GM18520 (cell line): Measurements from ENCODE around the gene PTGR3.
"Not testable (repeated sequence)": the region's sequence is repeated elsewhere in the genome, so short reads cannot be mapped to it uniquely, and the experiment has no call there.

ENCODE experiments used
- ATAC-seq: cut with Tn5 transposase; IDR thresholded peaks from one replicate; pipeline ENCODE4 v1.9.1; 2021; ENCODE audit not compliant: unreplicated experiment

The PTGR3 gene

GRCh38 chr18:75204269-75204731 is 4.6 kb downstream of the PTGR3 start:
- no peak for ATAC-seq

DNA sequence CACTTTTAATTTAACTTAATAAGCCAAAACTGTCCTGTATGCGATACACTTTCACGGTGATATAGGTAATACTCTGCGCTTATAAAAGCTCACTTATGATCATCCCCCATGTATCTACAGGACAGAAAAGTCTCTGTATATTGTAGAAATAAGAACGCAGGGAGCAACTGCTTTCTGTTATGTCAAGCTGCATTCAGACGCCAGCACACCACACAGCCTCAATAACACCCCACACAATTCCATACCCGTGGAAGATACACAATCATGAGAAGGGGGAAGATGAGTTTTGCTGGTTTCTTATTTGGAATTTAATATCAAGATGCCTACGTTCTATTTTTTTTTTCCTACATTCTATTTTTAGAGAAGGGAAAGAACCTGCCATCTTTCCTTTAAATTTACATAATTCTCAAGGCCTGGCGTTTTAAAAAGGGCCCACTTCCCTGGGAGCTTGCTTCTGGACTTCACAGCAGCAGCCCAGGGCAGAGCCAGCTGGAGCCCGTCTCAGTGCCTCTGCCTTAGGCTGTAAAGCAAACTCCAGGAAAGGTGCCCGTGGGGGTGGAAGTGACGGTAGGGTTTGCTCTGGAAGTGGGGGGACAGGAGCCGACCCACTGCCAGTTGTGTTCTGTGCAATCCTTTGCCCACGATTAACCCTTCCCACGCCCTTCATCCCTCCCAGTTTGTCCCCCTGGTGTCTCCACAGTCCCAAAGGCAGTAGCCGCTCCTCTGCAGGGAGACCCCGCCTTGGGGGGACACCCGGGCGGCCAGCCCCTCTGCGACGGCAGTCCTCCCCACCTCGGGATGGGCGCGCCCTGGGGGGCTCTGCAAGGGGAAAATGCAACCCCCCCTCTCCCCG is 5.3 kb downstream of the PTGR3 start:
- no peak for ATAC-seq

DNA sequence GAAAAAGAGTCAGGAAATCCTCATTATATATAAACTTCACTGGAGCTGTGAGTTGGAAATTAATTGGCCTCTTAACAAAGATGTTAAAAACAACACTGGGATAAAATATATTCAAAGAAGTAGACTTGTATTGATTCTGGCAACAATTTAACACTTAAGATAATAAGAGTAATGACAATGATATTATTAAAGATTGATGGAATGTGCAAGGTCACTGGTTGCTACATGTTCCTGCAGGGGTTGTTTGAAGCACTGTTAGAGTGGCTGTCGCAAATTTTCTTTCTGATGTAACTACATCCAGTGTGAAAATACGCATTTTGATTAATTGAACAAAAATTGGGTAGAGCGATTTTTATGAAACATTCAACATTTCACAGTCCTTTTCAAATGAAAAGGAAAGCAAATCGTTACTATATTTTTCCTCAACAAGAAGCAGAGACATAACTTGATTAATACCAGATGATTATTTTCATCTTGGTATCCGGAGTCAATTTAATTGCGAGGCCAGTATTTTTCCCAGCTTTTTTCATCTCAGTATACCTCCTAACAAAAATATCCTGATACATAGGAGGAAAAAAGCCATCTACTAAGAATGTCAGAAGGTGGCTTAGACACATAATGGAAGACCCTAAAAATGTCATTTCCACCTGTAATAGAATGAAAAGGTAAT is 6.1 kb downstream of the PTGR3 start:
- ATAC-seq, result no peak

DNA sequence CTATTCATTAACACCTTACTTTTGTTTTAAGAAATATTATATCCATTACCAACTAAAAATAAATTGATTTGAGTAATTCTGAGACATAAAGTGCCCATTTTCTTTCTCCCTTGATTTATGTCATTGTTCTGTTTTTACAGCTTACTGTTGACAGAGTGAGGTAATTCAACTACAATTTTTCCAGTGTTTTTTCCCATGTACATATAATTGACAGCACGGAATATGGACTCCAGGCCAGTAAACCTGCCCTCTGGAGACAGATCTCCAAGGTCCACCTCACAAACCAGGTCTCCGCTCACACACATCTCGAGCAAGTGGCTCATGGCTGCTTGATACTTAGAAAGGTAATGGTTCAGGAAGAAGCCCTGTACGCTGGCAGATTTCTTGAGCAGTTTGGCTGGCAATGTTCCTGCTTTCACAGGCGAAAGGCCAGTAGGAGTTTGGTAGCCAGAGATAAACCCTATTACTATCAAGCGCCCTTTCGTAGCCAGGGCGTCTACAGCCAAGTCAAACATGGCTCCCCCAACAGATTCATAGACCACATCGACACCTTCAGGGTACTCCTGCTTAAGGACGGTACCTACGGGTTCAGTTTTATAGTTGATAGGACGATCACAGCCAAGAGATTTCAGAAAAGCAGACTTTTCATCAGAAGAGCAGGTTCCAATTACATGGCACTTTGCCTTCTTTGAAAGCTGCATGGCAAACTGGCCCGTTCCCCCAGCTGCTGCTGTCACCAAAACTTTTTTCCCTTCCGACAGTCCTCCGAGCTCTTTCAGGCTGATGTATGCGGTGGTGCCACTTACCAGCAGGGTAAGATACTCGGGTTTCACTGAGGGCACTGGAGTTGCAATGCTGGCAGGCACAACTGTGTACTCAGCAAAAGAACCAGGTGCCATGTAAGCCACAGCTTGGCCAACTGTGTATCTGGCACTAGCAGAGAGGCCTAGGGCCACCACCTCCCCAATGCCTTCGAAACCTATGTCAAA is 7.4 kb downstream of the PTGR3 start:
- no peak for ATAC-seq

DNA sequence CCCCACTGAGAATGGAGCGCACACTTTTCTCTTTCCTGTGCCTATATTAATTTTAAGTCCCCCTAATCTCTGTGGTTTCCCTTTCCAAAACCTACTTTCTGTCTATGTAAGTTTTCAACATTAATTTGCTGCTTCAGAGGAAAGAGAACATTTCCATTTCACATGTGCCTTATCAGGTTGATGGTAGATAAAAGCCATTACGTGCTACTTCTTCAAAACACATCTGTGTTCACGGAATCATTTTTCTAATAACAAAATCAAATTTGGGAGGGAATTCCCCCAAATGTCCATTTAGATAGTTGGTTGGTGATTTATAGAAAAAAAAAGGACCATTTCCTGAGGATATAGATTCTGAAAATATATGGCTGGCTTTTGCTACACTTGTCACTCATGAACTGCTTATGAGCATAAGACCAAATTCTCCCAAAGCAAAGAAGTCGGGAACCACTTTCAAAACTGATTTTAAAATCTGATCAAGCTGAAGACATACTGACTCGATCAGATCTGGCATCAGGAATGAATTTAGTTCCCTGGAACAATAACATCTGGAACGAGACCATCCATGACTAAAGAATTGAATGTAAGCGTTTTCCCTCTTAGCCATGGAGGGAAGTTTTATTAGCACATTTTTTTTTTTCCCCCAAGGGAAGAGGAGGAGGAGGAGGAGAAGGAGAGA is 8.2 kb downstream of the PTGR3 start:
- no peak for ATAC-seq

- no peak for ATAC-seq
These were observed 8.9 kb downstream of the PTGR3 start for GRCh38 chr18:75200071-75200470.

DNA sequence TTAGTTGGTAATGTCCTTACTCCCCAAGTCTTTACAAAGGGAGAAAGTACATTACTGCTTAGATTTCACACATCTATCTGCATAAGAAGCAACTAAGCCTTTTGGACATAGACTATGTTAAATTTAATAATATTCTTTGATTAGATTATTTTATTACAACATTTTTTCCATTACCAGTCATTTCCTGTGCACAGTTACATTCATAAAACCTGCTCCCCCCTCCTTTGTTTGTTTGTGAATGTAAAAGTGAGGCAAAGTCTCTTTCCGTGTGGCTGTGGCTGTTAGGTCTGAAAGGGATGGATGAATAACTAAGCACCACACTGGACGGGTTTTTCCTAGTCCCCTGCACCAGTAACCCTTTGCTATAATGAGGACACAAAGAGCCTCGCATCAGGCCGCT is 9.6 kb downstream of the PTGR3 start:
- no peak for ATAC-seq

DNA sequence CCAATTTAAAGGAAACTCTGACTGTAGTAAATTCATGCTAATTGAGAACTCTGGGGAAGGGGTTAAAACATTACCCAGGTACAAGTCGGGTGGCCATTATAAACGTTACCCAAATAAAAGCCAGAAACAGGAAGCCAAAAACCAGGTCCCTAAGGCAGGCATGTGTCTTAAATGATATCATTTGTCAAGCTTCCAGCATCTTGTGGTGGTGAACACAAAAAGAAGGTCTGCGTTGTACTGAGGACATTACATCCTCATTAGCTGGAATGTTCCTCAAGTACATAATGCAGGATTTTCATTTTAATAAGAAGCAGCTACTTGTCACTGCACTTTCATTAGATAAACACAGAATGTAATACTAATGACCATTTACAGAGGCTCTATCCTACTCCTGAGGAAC is 10.9 kb downstream of the PTGR3 start:
- ATAC-seq, result no peak

- ATAC-seq, result no peak
These were observed 16.0 kb downstream of the PTGR3 start for GRCh38 chr18:75192899-75193298.

- ATAC-seq, result no peak
These were observed 19.2 kb downstream of the PTGR3 start for GRCh38 chr18:75189696-75190095.

DNA sequence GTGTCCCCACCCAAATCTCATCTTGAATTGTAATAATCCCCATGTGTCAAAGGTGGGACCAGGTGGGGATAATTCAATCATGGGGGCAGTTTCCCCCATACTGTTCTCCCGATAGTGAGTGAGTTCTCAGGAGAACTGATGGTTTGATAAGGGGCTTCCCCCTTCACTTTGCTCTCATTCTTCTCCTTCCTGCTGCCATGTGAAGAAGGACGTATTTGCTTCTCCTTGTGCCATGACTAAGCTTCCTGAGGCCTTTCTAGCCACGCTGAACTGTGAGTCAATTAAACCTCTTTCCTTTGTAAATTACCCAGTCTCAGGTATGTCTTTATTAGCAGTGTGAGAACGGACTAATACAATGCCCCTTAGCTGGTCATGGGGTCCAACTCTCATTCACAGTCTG is 21.2 kb downstream of the PTGR3 start:
- not testable (repeated sequence) for ATAC-seq

GRCh38 chr18:75185460-75185859 is 23.5 kb downstream of the PTGR3 start:
- ATAC-seq, result no peak

DNA sequence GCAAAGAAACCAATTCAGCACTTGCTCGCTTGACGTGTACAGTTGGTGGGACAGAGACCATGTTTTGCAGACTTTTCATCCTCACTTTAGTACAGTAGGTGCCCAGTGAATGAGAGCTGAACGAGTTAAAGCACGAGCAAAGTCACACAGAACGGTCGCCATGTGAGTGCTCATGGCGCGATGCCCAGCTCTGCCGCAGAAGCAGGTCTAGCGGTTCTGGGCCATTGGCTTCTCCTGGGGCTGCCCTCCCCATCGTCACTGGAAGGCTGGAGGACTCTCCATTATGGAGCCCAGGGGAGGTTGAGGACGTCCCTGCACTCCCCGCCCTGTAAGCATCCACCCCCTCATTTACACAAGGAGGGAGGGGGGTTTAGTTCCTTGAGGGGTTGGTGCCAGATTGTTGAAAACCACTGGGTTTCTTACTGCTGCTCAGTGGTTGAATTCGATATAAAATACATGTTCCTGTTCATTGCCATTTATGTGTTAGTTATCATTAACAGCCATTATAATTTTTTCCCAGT is 24.9 kb downstream of the PTGR3 start:
- ATAC-seq, result no peak

DNA sequence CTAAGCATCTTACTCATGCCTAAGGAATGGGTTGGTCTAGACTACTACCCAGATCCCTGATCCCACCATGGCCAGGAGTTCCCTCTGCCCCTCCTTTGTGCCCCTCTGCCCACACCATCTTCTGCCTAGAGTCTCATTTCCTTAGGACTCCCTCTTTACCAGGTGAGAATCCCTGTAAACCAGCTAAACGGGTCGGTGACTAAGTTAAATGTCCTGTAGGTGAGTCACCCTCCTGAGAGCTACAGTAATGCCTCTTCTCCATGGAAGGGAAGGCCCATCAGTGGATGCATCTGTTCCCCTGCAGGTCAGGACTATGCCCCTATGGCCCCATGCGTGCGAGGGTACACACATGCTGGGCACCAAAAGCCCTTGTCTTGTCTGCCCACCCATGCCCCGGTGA is 25.4 kb downstream of the PTGR3 start:
- ATAC-seq, result no peak

DNA sequence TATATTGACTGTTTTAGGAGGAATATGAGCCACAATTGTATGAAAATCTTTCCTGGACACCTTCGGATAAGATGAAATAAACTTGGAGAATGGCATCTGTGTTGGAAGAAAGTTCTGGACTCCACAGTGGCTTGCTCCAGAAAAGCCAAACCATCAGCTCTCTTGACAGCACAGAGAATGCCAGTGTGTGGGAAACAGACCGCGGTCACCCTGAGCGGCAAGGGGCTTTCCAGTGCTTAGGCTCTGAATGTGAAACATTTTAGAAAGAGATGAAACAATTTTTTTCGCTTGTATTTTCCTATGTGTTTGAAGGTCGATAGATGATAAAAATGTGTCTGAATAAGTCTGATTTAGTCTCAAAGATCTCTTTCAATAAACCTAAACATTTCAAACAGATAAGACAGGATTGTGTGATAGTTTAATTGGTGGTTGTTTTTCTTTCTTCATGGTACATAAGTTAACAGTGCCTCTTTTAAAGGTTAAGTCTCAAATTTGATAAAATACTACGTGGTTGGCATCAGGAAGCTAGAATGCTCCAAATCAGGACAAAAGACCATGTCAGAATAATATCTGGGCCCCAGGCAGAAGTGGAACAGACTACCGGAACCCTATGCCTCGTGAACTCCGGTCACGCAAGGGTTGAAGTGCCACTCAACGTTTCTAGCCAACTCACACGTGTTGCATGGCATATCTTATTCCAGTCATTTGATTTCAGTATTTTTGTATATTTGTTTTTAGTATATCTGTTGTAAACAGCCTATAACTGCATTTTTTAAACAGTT is 28.9 kb downstream of the PTGR3 start:
- ATAC-seq, result no peak

DNA sequence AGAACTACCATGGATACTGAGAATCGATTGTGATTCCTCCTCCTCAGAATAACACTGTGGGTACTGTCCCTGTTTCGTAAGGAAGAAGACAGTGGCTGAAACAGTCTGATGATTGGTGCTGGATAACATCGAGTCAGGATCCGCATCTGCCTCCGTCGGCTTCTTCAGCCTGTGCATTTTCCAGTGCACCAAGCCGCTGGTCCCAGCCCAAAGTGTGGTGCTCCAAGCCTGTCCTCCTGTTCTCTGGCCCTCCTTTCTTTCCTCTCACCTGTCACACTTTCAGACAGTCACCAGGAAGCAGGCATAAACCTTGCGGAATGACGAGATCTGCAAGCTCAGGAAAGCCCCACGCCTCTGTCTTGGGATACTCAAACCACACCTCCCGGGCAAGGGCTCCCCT is 30.6 kb downstream of the PTGR3 start:
- ATAC-seq, result no peak

DNA sequence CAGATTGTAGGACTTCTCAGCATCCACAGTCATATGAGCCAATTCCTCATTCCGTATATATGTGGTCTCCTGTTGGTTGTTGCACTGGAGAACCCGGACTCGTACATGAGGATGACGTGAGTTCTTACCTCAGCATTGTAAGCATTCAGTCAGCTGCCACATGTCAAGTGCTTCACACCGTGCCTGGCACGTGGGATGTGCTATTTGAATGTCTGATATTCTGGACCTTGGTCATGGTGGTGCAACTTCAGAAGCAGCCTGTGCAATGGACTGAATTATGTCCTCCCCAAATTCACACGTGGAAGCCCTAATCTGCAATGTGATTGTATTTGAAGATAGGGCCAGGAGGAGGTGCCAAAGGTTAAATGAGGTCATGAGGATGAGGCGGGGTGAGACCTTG is 32.1 kb downstream of the PTGR3 start:
- ATAC-seq, result no peak

- no peak for ATAC-seq
These were observed 35.2 kb downstream of the PTGR3 start for GRCh38 chr18:75173738-75174137.

- ATAC-seq, result peak; percentile 99
These were observed 35.9 kb downstream of the PTGR3 start for GRCh38 chr18:75173125-75173432.
